ENCODE results near the gene SERINC5.

The SERINC5 gene

GRCh38 chr5:80106916-80107315, 148.9 kb downstream of the SERINC5 start:
- no peak for TF ChIP-seq CTCF (conservative IDR thresholded peaks at IDR 0.05; ENCODE audit: low read depth, low read length)
- H3K4me3 ChIP-seq (ENCODE audit: low read length): no peak overlapping the region
- DNase-seq (ENCODE audit: low read depth): no peak

- no peak for DNase-seq (ENCODE audit: low read depth)
- H3K4me3 ChIP-seq (ENCODE audit: low read length): no peak overlapping the region
- TF ChIP-seq CTCF (conservative IDR thresholded peaks at IDR 0.05; ENCODE audit: low read depth, low read length): no peak
Observed at GRCh38 chr5:80105698-80106439, 150.0 kb downstream of the SERINC5 start.

- no peak overlapping the region for H3K4me3 ChIP-seq (ENCODE audit: low read length)
- DNase-seq (ENCODE audit: low read depth): no peak
- no peak for TF ChIP-seq CTCF (conservative IDR thresholded peaks at IDR 0.05; ENCODE audit: low read depth, low read length)
Observed at GRCh38 chr5:80103371-80103770, 152.5 kb downstream of the SERINC5 start.

- H3K4me3 ChIP-seq (ENCODE audit: low read length): no peak overlapping the region
- no peak for DNase-seq (ENCODE audit: low read depth)
- no peak for TF ChIP-seq CTCF (conservative IDR thresholded peaks at IDR 0.05; ENCODE audit: low read depth, low read length)
Observed at GRCh38 chr5:80101993-80102392, 153.9 kb downstream of the SERINC5 start.

GRCh38 chr5:80097451-80097850, 158.4 kb downstream of the SERINC5 start:
- TF ChIP-seq CTCF (conservative IDR thresholded peaks at IDR 0.05; ENCODE audit: low read depth, low read length): no peak
- DNase-seq (ENCODE audit: low read depth): no peak
- H3K4me3 ChIP-seq (ENCODE audit: low read length): no peak overlapping the region

- TF ChIP-seq CTCF (conservative IDR thresholded peaks at IDR 0.05; ENCODE audit: low read depth, low read length): no peak
- no peak for DNase-seq (ENCODE audit: low read depth)
- no peak overlapping the region for H3K4me3 ChIP-seq (ENCODE audit: low read length)
Observed at GRCh38 chr5:80094236-80094738, 161.6 kb downstream of the SERINC5 start.

GRCh38 chr5:80093796-80094195, 162.1 kb downstream of the SERINC5 start:
- H3K4me3 ChIP-seq (ENCODE audit: low read length): no peak overlapping the region
- TF ChIP-seq CTCF (conservative IDR thresholded peaks at IDR 0.05; ENCODE audit: low read depth, low read length): no peak
- DNase-seq (ENCODE audit: low read depth): no peak

All from retinal pigment epithelial cell (primary cell).